BJ (cell line): ENCODE measurements around the gene VRK3. TPM values are rescaled to one million over a fixed set of nuclear protein-coding genes. Genes with fewer than 3 reads are reported as not detected.
A peak's percentile ranks its signal among the peaks of the same experiment; 100 is the strongest.

Source experiments
- CTCF ChIA-PET: fragments of 350-600 bp; formaldehyde crosslinking; extraction: SDS; loops from one replicate; lab custom pipeline; 2021; ENCODE audit warnings: antibody characterized with exemption, inconsistent platforms; lab: Yijun Ruan, JAX
- POLR2A ChIA-PET: fragments of 300-600 bp; sonication (Branson Sonifier 250); formaldehyde crosslinking; extraction: SDS; loops from one replicate; lab custom pipeline; 2021; ENCODE audit warnings: antibody characterized with exemption; lab: Charles Lee
- DNase-seq: peaks from one replicate; pipeline ENCODE4 v3.0.0-alpha.2; 2011; ENCODE audit warnings: low read depth
- H3K27me3 ChIP-seq: 2 replicates; pipeline ENCODE4 v1.6.0; 2011; ENCODE audit warnings: low read length; ENCODE audit not compliant: control insufficient read depth, insufficient read depth
- H3K36me3 ChIP-seq: 2 replicates; pipeline ENCODE4 v1.5.1; 2011; ENCODE audit warnings: low read length; ENCODE audit not compliant: control insufficient read depth, insufficient read depth
- H3K4me3 ChIP-seq: 2 replicates; pipeline ENCODE4 v1.5.1; 2011; ENCODE audit warnings: low read depth, mild to moderate bottlenecking, control low read depth, low read length
- polyA plus RNA-seq: library from polyadenylated mRNA; depleted of rRNA; stranded (reverse); fragments of >200 nt; gene quantifications from 2 replicates; pipeline ENCODE4 v1.2.3, GENCODE V29; 2011
- TF ChIP-seq, protein P1 (sequence below): IDR thresholded peaks from 2 replicates; pipeline ENCODE4 v1.5.1; 2011; ENCODE audit warnings: low read depth, mild to moderate bottlenecking, control low read depth, inconsistent platforms, low read length, moderate library complexity; ENCODE audit not compliant: insufficient read depth

The VRK3 gene
- polyA plus RNA-seq, 1 experiment, result 34.1 TPM

DNA sequence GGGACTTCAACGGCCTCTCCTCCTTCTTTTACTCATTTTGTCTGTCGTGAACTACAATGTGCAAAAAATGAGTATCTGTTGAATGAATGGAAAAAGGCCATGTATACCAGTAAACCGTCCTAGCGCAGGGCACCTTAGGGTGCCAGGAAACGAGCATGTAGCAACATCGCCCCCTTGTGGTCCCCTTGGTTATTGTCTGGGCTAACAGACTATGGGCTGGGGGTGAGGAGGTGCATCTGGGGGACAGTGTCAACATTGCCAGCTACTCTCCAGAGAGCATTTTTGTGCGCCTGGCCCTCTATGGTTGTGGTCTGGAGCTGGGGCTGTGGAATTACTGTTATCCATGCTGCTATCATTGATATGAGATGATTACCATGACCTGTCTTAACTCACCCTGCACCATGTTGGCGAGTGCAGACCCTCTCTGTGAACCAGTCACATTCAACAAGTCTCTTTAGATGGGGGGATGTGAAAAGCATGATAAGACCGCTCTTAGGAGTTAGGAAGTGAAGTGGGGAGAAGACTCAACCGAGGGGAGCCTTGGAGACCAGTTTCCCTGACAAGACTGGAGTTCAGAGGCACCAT lies 41.4 kb downstream of the VRK3 start:
- Histone ChIP-seq H3K36me3 (peaks cover 18% of the 10 kb centered on the region), H3K27me3 (no peaks in the 10 kb centered on the region), H3K4me3 (no peak overlapping the region)
- TF ChIP-seq, protein P1, sequence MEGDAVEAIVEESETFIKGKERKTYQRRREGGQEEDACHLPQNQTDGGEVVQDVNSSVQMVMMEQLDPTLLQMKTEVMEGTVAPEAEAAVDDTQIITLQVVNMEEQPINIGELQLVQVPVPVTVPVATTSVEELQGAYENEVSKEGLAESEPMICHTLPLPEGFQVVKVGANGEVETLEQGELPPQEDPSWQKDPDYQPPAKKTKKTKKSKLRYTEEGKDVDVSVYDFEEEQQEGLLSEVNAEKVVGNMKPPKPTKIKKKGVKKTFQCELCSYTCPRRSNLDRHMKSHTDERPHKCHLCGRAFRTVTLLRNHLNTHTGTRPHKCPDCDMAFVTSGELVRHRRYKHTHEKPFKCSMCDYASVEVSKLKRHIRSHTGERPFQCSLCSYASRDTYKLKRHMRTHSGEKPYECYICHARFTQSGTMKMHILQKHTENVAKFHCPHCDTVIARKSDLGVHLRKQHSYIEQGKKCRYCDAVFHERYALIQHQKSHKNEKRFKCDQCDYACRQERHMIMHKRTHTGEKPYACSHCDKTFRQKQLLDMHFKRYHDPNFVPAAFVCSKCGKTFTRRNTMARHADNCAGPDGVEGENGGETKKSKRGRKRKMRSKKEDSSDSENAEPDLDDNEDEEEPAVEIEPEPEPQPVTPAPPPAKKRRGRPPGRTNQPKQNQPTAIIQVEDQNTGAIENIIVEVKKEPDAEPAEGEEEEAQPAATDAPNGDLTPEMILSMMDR, result peak; percentile 82
- ChIA-PET POLR2A (no interaction called here), CTCF (interaction anchor here (0.6 to 2.4 kb wide), 8 partner anchors 8 to 46 kb away, joined by 3 to 12 read pairs (median 6); no protein-coding TSS in a partner anchor)
- no peak for DNase-seq

DNA sequence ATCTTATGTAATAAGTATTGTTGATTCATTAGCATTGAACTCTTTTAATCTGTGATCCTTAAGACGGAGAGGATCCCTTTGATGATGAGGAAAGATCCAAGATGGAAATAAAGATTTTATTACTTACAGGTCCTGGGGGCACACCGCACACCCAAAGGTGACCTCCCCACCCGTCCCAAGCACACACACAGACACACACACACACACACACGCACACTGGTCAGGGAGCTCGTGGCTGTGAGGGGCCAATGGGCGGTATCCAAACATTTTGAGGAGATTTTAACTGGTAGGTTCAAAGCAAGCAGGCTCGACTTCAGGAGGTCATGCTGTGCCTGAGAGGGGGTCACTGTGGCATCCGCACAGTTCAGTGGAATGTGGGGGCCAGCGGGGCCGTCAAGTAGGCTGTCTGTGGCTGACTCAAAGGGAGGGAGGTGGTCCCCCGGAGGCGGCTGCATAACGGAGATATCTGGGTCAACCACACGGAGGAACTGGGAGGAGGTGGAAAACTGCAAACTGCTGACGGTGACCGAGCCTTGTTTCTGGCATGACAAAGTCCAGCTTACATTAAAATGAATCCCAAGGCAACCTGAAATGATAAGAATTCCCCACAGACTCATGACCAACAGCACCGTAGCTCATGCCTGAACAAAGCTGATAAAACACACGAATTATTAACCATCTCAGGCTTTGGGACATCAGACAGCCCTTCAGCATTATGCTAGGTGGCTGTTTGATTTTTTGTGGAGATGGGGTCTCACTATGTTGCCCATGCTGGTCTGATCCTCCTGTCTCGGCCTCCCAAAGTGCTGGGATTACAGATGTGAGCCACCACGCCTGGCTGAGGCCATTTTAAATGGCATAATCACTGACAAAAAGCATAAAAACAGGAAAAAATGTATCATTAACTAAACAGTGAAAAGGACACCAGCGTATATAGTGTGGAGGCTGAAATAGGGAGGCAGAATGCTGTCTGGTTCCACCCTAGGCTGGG lies 43.3 kb downstream of the VRK3 start:
- no peak for DNase-seq
- ChIA-PET CTCF (interaction anchor here (1.0 kb wide), 2 partner anchors 11 to 14 kb away, joined by 3 to 4 read pairs; no protein-coding TSS in a partner anchor), POLR2A (no interaction called here)

DNA sequence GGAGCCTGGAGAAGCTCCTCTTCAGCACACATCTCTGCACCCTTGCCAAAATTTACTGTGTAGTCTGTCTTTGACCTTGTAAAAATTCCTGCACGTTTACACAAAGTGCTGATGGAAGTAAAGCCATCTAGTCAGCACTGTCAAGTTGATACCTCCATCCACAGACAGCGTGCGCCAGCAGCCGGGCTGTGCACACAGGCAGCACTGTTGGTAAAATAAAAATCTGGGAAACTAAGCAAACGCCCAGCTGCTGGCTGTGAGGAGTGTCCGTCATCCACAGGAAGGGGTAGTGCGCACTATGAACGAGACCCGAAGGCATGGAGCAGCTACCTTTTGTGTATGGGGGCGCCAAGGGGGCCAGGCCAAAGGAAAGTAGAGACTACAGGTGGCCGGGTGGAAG lies 46.8 kb downstream of the VRK3 start:
- POLR2A ChIA-PET, result no interaction called here
- TF ChIP-seq, protein P1, result no peak
- Histone ChIP-seq H3K4me3 (no peak overlapping the region), H3K27me3 (no peaks in the 10 kb centered on the region), H3K36me3 (peaks cover 11% of the 10 kb centered on the region)
- CTCF ChIA-PET, result interaction anchor here (0.6 kb wide), 1 partner anchor 24 kb away, joined by 3 read pairs; no protein-coding TSS in a partner anchor
- no peak for DNase-seq

More for the DNA sequence above, 43.3 kb downstream of the VRK3 start:
- Histone ChIP-seq H3K4me3 (no peak overlapping the region), H3K27me3 (no peaks in the 10 kb centered on the region), H3K36me3 (peaks cover 18% of the 10 kb centered on the region)
- TF ChIP-seq, protein P1, result no peak

DNA sequence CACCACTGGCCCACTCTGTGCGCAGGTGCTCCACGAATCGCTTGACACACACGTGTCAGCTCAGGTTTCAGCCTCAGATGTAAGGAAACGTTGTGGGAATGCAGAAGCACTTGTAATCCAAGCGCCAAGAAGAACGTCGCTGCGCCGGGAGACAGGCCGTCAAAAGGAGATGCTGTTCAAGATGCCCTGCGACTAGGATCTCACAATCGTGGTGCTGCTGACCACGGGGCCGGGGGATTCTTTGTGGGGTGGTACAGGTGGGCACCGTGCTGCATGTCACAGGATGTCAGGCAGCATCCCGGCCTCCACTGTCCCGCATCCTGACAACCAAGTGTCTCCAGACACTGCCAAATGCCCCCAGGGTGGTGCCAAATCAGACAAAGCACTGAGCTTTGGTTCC lies 47.3 kb downstream of the VRK3 start:
- H3K4me3 ChIP-seq, result no peak overlapping the region
- TF ChIP-seq, protein P1, result no peak
- H3K27me3 ChIP-seq, result no peaks in the 10 kb centered on the region
- H3K36me3 ChIP-seq, result peaks cover 11% of the 10 kb centered on the region
- ChIA-PET CTCF (no interaction called here), POLR2A (no interaction called here)
- DNase-seq, result no peak

DNA sequence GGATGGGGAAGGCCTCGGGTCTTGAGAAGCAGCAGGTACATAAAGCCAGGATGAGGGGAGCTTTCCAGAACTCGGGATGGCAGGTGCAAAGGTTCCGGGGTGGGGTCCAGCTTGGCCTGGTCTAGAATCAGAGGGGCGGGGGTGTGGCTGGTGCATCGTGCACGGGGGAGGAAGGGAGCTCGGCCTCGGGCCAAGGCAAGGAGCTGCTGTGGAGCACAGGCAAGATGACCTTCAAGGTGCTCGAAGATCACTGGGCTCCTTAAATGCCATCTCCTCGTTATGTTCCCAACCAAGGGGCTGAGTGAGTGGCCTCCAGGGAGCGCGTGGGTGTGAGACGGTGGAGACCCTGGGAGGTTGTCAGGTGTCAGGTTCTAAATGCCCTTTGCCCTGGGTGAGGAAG lies 48.1 kb downstream of the VRK3 start:
- ChIA-PET POLR2A (no interaction called here), CTCF (interaction anchor here (1.6 kb wide), 1 partner anchor 39 kb away, joined by 5 read pairs; no protein-coding TSS in a partner anchor)
- TF ChIP-seq, protein P1, result no peak

More for the DNA sequence above, 48.1 kb downstream of the VRK3 start:
- no peak for DNase-seq
- peaks cover 11% of the 10 kb centered on the region for H3K36me3 ChIP-seq
- H3K4me3 ChIP-seq, result no peak overlapping the region
- no peaks in the 10 kb centered on the region for H3K27me3 ChIP-seq
